ENCODE measurements around the gene ROR2.

Gene ROR2

DNA sequence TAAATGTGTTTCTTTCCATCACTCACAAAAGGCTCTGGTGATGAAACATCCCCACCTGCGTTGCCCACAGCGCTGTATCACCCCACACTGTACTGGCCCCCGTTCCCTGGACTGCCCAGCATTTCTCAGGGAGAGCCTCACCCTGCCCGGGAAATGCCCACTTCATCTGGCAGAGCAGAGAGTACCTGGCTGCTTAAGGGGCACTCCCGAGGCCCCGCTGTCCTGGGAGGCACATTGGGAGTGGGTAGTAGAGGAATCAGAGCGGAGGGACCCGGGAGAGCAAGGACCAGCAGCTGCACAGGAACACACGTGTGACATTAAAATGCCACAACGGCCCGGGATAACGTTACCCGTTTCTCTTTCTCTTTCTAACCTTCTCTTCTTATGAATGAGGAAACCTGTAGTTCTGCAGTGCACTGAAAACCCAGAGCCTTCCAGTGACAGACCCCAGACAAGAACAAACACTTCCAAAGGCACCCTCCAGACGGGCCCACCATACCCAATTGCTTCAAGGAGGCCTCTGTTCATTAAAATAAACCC is 110.0 kb downstream of the ROR2 start:
- no peak for DNase-seq

DNA sequence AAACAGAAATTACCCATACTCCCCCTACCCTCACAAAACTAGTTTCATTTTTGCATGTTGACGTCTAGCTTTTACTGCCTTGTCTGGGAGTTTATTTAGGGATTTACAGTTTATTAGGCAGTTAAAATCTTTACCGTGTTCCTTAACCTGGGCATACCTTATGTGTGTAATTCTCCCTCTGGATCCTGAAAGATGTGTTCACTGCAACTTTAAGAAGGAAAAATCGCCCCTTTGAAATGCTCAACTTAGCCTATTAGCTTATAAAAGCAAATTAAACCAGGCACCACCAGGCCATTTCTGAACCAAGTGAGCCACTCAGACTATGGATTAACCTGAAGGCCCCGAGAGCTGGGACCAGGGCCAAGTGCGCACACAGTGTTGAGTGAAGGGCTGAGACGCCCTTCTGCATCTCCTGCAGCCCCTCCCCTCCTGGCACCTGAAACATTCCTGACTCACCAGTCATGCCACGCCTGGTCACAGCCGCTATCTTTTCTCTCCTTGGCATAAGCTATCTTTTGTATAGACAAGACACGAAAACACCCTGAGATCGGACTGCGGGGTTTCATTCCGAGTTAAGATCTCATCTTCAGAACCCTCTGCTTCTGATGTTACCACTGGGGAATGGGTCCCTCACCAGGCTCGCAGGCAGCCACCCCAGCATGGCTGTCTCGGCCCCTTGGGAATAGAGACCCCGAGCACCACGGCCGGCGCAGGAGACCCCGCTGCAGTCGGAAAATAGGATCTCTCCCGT is 111.9 kb downstream of the ROR2 start:
- no peak for DNase-seq

DNA sequence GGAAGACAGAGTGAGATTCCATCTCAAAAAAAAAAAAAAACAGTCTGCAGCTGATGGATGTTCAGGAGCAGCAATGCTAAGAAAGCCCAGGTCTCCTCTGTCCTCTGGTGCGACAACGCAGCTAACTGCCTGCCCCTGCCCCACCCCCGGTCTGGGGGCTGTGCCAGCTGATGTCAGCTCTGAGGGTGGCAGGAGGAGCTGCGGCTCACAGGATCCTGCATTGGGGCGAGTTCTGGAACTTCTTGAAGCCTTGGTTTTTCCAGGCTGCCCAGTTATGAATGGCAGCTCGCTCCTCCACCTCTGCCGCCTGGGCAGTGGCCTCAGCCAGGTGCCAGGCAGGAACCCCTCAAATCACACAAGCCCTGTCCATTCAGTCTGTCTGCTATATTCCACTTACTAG is 113.5 kb downstream of the ROR2 start:
- DNase-seq, result no peak

DNA sequence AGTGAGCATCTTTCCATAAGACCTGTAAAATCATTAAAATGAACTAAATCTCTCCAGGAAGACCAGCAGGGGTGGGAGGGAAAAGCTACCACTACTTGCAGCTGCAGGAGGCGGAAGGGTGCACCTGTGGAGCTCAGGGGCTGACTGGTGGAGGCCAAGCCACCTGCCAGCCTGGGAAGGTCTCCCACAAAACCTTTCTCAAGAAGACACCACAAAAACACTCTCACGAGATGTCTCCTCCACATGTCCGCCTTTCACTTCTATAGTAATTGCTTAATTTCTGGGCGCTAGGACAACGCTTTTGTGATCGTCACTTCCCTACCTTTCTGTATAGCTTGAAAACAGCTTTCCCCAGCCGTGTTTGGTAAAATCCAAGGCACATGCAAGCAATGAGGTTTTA is 114.4 kb downstream of the ROR2 start:
- no peak for DNase-seq

DNA sequence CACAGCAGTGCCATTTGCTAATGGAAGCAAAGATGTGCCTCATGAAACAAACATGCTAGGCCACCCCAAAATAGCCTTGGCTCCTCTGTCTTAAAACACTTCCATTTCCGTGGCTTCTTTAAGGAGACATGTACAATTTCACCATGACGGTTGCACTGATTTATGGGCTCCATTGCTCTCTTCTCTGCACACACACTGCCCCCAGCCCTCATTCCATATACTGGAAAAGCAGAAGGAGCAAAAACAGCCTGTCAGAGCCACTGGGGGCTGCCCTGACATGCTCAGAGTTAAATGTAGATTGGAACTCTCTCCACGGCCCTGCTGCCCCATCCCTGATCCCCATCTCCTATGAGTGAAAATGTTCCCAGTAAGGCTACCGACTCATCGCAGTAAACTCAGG is 114.8 kb downstream of the ROR2 start:
- no peak for DNase-seq

DNA sequence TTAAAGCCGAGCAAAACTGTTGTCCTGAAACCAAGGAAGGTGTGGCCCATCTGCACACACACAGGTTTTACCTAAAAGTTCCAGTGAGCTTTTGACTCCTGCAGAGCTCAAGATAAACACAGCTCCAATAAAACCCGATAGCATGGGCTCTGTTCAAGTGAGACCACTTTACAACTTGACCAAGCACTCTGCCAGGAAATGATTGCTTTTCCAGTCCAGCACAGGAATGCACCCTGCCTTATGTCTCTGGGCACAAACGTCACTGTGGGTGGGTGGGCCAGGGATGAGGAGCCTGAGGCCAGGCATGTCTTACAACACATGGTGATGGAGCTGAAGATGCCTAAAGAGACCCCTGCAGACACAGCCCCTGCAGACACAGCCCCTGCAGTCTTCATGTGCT is 115.3 kb downstream of the ROR2 start:
- DNase-seq, result no peak

DNA sequence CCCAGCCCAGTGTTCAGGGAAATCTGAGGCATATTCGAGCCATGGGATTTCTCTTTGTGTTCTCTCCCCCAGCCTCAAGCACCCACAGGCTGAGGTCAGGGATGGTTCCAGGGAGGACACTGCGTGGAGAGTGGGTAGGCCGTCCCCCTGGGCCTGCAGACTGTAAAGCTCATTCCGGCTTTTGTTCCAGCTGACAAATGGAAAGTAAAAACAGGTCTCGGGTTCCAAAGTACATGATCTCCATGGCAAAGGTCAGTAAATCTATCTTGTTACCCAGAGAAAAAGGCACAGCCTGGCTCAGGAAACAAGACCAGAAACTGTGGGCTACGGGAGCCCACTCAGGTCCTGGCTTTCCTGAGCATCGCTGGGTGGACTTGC is 116.2 kb downstream of the ROR2 start:
- DNase-seq, result no peak

DNA sequence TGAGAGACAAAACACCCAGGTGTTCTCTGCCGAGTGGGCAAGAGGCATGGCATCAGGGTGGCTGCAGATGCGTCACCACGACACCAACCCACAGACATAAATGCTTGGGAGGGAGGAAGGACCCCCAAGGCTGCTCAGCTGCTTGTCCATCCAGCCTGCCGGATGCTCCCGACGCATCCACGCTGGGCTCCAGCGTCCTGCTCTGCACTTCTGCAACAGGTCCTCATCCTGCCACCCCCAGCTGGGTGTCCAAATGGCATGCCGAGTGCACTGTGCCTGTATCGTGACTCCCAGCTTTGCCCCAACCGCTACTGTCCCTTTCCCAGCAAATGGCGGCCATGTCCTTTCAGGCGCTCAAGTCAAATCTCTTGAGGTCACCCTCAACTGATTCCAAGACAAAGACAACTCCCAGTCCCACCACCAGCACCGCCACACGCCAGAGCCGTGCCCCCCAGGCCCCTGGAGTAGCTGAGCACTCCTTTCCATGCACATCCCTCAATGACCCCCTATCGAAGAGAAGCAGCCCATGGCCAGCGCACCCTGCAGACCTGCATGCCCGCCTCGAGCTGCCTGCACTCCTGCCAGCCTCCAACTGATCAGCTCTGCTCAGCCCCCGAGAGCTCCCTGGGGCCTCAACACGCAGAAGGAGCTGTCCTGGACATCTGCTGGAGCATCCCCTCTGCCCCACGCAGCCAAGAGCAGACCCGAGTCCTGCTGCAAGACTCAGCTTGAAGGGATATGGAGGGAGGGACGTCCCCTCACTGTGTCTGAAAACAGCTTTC is 116.7 kb downstream of the ROR2 start:
- no peak for DNase-seq

DNA sequence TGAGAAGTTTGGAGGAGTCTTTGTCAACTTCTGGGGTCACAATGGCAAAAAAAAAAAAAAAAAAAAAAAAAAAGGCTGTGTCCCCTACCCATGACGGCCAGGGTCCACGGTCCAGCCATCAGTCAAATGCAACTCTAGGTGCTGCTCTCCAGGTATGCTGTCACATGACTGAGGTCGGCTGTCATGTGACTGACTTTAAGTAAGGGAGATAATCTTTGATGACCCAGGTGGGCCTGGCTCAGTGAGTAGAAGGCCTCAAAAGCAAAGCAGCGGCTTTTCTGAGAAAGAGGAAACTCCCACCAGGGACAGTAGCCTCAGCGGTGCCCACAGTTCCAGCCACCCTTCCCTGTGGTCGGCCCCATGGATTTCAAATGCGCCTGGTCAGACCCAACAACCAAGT is 117.7 kb downstream of the ROR2 start:
- no peak for DNase-seq

DNA sequence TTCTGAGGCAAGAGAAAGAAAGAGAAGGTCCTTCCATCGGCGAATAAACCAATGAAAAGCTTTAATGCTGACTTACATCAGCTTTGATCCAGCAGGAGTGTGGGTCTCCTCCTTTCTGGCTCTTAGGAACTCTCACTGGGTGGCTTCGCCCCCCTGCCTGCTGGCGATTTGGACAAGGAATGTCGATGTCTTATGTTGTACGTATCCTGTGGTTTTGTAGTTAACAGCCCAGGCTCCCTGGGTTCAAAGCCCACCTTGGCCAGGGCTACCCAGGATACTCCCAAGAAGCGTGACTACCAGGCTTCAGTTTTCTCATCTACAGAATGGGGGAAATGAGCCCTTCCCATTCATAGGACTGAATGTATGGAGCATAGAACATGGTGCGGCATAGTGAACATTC is 124.2 kb downstream of the ROR2 start:
- DNase-seq, result no peak

DNA sequence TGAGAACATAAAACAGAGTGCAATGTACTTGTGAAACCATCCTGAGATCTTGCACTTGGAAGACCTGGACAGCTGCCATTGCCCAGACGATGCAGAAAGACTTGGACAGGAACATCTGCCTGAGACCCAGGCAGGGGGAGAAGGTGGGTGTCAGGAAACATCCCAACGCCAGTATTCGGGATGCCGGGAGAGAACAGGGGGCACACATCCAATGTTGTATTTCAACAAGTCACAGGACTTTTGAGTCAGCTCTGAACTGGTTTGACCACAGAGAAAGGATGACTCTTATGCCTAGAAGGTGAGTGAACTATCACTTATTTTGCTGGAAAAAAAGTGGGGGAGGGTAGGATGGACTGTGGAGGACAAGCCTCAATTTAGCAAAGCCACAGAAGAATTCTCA is 124.6 kb downstream of the ROR2 start:
- DNase-seq, result no peak

DNA sequence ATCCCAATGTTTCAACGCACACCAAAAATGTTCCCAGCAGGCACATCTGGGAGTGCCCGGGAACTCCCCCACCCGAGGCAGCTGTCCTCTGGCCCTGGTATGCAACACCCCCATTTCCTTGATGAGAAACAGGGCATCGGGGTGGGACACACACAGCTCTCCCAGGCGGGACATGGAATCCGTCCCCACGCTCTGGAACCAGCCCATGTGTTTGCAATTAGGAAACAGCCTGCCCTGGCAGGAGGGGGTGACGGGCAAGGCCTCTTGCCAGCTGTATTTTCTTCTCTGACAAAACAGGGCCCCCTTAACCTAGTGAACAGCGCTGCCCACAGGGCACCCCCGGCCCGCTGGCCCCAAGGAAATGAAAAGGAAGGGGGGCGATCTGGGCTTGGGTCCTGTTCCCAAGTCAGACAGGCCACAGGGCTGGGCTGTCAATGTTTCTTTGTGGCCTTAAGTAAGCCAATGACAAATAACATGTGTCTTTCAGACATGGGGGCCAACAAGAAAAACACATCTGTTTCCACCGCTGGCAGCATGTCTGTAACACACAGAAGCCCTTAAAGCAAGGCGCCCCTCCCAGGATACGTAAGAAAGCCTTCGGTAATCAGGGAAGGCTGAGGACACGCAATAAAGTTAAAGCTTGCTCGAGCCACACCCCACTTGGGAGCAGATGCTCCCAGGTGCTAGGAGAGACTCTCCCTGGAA is 125.3 kb downstream of the ROR2 start:
- DNase-seq, result no peak

DNA sequence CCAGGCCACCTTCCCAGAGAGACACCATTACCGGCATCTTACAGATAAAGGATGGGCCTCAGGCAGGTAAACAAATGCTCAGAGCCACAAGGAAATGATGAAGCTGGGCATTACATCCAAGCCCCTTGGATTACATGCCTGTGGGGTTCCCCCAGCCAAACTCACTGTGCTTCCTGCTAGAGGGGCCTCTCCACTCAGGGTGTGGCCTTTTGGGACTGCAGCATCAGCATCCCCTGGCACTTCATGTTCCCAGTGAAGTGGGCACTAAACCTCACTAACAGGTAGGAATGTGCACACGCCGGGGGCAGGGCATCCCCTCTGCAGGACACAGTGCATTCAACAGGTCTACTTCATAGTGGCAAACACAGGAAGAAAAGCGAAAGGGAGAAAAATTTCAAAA is 125.9 kb downstream of the ROR2 start:
- DNase-seq, result no peak

DNA sequence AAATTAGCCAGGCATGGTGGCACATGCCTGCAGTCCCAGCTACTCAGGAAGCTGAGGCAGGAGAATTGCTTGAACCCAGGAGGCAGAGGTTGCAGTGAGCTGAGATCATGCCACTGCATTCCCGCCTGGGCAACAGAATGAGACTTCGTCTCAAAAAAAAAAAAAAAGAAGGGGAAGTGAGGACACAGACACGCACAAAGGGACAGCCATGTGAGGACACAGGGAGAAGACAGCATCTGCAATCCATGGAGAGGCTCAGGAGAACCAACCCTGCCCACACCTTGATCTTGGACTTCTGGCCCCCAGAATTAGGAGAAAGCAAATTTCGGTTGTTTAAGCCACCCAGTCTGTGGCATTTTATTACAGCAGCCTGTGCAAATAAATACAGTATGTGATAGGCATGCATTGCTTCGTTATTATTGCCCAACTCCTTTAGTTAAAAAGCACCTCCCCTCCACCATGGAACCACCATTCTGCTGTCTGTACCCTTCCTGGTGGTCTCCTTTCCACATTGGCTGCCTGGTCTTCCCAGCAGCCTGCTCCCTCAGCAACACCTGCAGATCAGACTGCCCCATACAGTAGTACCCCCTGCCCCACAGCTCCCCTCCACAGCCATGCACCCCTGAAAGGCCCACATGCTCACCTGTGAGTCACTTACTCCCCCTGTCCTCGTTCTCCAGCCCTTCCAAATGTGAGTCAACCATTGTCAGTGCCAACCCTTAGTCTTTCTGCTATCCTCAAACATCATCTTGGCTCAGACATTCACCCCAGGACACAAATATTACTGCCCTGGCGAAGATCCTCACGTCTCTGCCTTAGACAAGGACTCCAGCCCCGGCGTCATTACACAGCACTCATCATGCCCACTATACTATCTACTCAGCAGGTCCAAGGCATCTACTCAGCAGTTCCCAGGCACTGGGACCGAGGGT is 128.8 kb downstream of the ROR2 start:
- no peak for DNase-seq

DNA sequence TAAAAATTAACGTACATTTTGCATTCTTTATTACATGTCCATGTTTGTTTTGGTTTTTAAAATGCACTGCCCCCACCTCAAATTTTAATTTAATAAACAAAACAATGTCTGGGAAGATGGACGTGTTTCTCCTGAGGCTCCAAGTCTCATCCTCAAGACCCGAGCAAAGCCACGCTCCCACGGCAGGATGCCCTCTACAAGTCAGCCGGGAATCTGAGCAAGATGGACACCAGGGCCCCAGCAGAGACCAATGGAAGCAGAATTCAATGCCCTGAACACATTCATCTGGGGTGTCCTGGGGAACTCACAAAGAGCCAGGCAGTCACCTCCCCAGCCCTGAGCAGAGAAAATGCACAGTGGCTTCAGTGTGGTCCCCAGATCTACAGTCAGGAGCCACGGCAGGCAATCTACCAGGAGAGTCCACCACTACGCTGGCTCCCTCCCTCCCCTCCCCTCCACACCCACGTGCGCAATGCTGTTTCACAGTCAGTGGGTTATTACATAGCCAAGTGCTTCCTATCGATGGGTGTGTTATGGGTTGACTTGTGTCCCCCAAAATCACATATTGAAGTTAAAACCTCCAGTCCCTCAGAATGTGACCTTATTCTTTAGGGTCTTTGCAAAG is 129.8 kb downstream of the ROR2 start:
- no peak for DNase-seq

DNA sequence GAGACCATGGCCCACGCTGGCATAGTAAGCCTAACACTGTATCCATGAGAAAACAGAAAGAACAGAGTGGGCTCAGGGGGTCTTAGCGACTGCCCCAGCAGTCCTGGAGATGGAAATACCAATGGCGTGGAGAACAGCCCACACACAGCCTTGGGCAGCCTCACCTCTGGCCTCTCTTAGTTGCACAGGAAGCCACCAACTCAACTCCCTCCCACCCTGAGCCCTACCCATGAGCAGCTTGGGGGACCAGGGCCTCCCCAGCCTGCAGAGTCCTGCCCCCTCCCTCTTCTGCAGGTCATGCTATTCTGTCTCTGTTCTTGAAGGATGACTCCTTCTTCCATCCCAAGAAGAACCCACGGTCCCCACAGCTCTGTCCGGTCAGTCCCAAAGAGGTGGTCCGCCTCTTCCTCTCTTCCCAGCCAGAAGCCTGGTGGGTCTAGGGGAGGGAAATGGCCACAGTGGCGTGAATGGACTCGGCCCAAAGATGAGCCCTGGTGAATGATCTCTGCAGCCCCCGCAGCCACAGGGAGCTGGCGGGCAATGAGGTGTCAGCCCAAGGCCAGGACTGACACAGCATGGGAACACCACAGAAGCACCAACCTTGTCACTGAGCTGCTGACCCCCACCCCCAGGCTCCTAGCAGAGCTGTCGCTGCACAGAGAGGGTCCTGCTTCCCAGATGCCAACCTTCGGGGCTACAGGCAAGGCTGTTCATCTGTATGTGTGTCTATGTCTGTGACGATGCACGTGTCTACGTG is 131.2 kb downstream of the ROR2 start:
- DNase-seq, result no peak

DNA sequence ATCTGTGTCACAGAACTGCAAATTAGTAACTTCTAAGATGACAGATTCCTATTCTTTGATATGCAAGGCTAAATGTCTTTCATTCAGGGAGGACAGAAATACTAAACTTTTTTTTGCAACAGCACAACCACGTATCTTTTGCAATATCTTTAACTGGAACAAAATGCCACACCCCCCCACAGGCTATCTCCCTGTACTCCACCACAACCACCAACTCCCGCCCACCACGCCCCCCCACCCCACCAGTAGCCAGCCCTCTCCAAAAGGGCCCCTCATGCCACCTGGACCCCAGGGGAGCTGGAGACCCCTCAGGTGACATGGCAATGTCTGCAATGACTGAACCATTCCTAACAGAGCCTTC is 131.8 kb downstream of the ROR2 start:
- DNase-seq, result no peak

DNA sequence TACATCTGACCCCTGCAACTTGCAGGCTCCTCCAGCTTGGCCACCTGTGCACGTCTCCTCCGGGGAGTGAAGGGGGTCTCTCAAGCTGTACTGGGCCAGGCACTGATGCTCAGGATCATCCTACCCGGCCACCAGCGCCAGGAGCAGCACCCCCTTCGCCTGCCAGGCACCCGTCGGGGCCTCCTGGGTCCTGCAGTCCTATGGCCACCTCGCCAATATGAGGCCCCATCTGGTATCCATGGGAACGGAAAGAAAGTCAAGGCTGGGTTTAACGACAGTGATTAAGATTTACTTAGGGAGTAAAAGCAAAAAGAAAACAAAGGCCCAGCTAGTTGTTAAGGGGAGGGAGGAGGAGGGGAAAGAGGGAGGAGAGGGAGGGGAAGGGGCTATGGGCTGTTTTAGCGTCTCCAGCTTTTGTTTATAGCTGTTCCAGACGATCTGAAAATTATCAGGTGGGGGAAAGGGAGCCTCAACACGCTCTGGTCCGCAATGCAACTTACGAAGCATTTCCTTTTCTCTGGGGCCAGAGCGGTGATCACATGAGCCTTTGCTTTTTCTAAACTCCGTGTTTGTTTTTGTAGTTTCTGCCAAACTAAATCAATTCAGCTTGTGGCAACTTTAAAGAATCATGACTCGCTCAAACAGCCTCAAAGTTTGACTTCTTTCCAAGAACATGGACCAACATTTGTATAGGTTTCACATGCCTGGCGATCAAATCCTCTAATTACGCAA is 132.4 kb downstream of the ROR2 start:
- no peak for DNase-seq

DNA sequence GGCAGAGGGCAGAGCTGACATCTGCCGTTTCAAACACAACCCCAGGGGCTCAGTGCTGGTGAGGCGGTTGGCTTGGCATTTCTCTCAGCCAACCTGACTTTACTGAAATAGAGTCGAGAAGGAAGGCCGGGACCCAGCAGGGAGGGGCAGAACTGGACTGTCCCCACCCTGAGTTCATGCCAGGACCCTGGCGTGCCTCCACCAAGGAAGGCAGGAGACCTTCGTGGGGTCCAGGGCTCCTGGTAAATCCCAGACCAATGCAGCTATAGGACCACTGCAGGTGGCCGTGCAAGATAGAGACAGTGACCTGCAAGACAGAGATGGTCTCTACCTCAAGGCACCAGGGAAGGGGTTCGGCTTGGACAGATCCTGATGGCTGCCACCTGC is 132.9 kb downstream of the ROR2 start:
- no peak for DNase-seq

DNA sequence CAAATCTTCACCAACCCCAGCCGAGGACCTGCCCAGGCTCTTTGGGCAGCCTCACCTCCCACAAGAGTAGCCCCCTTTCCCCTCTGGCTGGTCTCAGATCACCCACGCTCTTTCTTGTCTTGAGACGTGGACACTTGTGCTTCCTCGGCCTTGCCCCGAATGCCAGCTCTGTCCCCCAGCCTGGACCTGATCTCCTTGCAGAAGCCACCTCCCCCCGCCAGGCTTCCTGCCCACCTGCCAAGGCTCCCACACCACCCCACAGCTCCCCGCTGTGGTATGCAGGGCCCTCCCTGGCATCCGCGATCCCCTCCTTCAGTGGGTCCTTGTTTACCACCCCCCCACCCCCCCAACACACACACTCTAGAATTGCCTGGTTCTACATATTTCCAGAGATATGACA is 133.7 kb downstream of the ROR2 start:
- DNase-seq, result no peak

DNA sequence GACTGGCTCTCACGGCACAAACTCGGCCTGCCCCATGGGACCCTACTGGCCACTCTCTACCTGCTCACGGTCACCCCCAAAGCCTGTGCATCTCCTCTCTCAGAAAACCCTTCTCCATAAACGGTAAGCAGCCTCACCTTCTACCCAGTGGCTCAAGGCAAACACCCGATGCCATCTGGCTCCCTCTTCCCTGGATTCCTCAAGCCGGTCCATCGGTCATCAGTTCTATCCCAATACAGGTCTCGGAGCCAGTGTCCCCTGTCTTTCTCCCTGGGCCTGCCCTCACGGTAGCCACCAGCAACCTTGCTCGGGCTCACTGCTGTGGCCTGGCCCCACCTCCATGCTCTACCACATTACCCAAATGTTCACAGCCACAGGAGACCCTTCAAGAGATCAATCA is 134.1 kb downstream of the ROR2 start:
- no peak for DNase-seq
